A673 (cell line): ENCODE data around the gene CDH23. TPM values are rescaled to one million over a fixed set of nuclear protein-coding genes. Genes with fewer than 3 reads are reported as not detected.

Experiments
- BruUV-seq: library from RNA; stranded (reverse); fragments of 400-500 nt; replicated peaks from 2 replicates; lab custom pipeline; 2021; lab: Mats Ljungman, UMichigan
- CTCF ChIA-PET: fragments of 300-600 bp; sonication (Branson Sonifier 250); formaldehyde crosslinking; loops from one replicate; lab custom pipeline; 2022; ENCODE audit warnings: antibody characterized with exemption; lab: Charles Lee
- POLR2A ChIA-PET: fragments of 300-600 bp; sonication (Branson Sonifier 250); formaldehyde crosslinking; loops from one replicate; lab custom pipeline; 2022; ENCODE audit warnings: antibody characterized with exemption; ENCODE audit not compliant: low non-redundant PET; lab: Charles Lee
- DNase-seq: peaks from one replicate; pipeline ENCODE4 v3.0.0-alpha.2; 2015; ENCODE audit warnings: low spot score
- H3K27ac ChIP-seq: fragments of 200-600 bp; sonication (generic); 2 replicates; pipeline ENCODE4 v1.5.1; 2016; ENCODE audit warnings: mixed run types, low read depth, mild to moderate bottlenecking, mixed read lengths, antibody characterized with exemption, low read length; ENCODE audit not compliant: poor library complexity, severe bottlenecking
- H3K27me3 ChIP-seq: fragments of 200-600 bp; sonication (generic); replicated peaks from 2 replicates; pipeline ENCODE4 v1.6.1; 2017; ENCODE audit warnings: mixed run types, low read depth, mild to moderate bottlenecking, mixed read lengths, antibody characterized with exemption, low read length; ENCODE audit not compliant: insufficient read depth, poor library complexity
- H3K36me3 ChIP-seq: fragments of 200-600 bp; sonication (generic); 2 replicates; pipeline ENCODE4 v1.6.1; 2016; ENCODE audit warnings: mixed run types, mild to moderate bottlenecking, mixed read lengths, antibody characterized with exemption, low read length; ENCODE audit not compliant: insufficient read depth, poor library complexity, severe bottlenecking
- H3K4me1 ChIP-seq: fragments of 200-600 bp; sonication (generic); 2 replicates; pipeline ENCODE4 v1.6.1; 2017; ENCODE audit warnings: mixed run types, mild to moderate bottlenecking, mixed read lengths, antibody characterized with exemption, low read length; ENCODE audit not compliant: insufficient read depth, poor library complexity, severe bottlenecking
- H3K4me3 ChIP-seq: fragments of 200-600 bp; sonication (generic); 2 replicates; pipeline ENCODE4 v1.5.1; 2016; ENCODE audit warnings: low read depth, mixed run types, mild to moderate bottlenecking, mixed read lengths, low read length; ENCODE audit not compliant: poor library complexity, severe bottlenecking
- H3K9me3 ChIP-seq: fragments of 200-600 bp; sonication (generic); 2 replicates; pipeline ENCODE4 v1.6.1; 2016; ENCODE audit warnings: mixed run types, low read depth, mild to moderate bottlenecking, mixed read lengths, antibody characterized with exemption, low read length; ENCODE audit not compliant: poor library complexity, severe bottlenecking
- CTCF ChIP-seq: fragments of 300-800, 200-600 bp; sonication (generic); conservative IDR thresholded peaks from 2 replicates; pipeline ENCODE4 v1.5.1; 2017; ENCODE audit warnings: low read depth, mild to moderate bottlenecking, antibody characterized with exemption, low read length, moderate library complexity, mixed read lengths
- EZH2 ChIP-seq: fragments of 200-600 bp; sonication (generic); IDR thresholded peaks from 2 replicates; pipeline ENCODE4 v1.6.1; 2017; ENCODE audit warnings: borderline replicate concordance, low read depth, mild to moderate bottlenecking, mixed read lengths, antibody characterized with exemption, low read length; ENCODE audit not compliant: poor library complexity, severe bottlenecking
- intact Hi-C: fragments of 100-400 bp; cut with micrococcal nuclease; formaldehyde crosslinking; loops from one replicate; pipeline ENCODE4 v1.10.0; 2022; ENCODE audit not compliant: unreplicated experiment
- total RNA-seq: library from RNA; stranded (reverse); gene quantifications from 2 replicates; pipeline ENCODE4 v1.2.3, GENCODE V29; 2021

Gene CDH23
- total RNA-seq, 1 experiment from 2014 or later, result 49.7 TPM

- H3K4me1 ChIP-seq, result peaks cover 13% of the 10 kb centered on the region
- no peak overlapping the region for H3K4me3 ChIP-seq
- DNase-seq, result no peak
- no TSS peak for BruUV-seq
- H3K27me3 ChIP-seq, result no peaks in the 10 kb centered on the region
- intact Hi-C loops, result no loop called here
- no peak overlapping the region for H3K27ac ChIP-seq
- ChIA-PET POLR2A (no interaction called here), CTCF (interaction anchor here (1.4 kb wide), 1 partner anchor 43 kb away, joined by 3 read pairs; no protein-coding TSS in a partner anchor)
- H3K9me3 ChIP-seq, result no peaks in the 10 kb centered on the region
- TF ChIP-seq EZH2 (no peak), CTCF (no peak)
- H3K36me3 ChIP-seq, result no peaks in the 10 kb centered on the region
Observed at GRCh38 chr10:71527135-71527534, 130.4 kb downstream of the CDH23 start.

DNA sequence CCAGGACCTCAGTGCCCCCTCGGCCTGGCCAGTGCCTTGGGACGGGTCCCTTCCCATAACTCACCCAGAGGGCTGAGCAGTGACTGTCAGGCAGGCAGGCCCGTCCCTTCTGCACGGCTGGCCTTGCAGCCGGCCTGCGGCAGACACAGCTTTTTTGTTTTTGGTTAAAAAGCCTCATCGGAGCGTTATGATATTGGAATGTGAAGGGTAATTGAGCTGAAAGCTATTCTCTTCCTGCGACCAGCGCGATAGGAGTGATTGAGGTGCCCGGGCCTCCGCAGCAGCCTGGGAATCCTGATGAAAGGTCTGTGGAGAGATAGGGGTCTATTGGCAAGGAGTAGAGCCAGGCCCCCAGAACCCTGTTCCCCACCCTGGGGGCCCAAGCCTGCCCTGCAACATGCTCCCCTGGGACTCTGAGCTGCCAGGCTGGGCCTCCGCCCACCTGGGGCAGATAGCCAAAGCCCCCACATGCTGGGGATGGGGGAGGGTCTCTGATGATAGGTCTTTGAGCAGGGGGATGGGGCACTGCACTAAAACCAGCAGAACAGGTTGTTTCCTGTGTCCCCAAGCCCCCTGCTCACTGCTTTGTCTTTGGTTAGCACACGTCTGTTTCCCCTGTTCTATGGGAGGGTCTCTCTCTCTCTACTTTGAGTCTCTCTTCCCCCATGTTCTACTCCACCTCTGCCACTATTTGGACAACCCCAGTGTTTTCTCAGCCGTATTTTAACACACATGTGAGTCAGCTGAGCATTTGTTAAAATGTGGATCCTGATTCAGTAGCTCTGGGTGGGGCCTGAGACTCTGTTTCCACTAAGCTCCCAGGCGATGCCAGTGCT, 131.9 kb downstream of the CDH23 start:
- Histone ChIP-seq H3K27ac (no peak overlapping the region), H3K4me3 (no peak overlapping the region), H3K36me3 (no peaks in the 10 kb centered on the region), H3K9me3 (no peaks in the 10 kb centered on the region), H3K4me1 (peaks cover 13% of the 10 kb centered on the region), H3K27me3 (no peaks in the 10 kb centered on the region)
- CTCF ChIA-PET, result no interaction called here
- POLR2A ChIA-PET, result no interaction called here
- peak; percentile 44 for DNase-seq
- TF ChIP-seq EZH2, result no peak
- no peak for TF ChIP-seq CTCF
- no TSS peak for BruUV-seq
- intact Hi-C loops, result no loop called here

- no peak overlapping the region for H3K27ac ChIP-seq
- ChIA-PET POLR2A (no interaction called here), CTCF (no interaction called here)
- H3K36me3 ChIP-seq, result no peaks in the 10 kb centered on the region
- no peak for DNase-seq
- H3K9me3 ChIP-seq, result no peaks in the 10 kb centered on the region
- TF ChIP-seq EZH2, result no peak
- no peak for TF ChIP-seq CTCF
- H3K27me3 ChIP-seq, result no peaks in the 10 kb centered on the region
- no peak overlapping the region for H3K4me3 ChIP-seq
- no TSS peak for BruUV-seq
- peaks cover 13% of the 10 kb centered on the region for H3K4me1 ChIP-seq
- intact Hi-C loops, result no loop called here
Observed at GRCh38 chr10:71529207-71529827, 132.6 kb downstream of the CDH23 start.
